ENCODE data around the gene EGFR. TPM values are rescaled to one million over a fixed set of nuclear protein-coding genes. Genes with fewer than 3 reads are reported as not detected.
"Not testable (repeated sequence)": the region's sequence is repeated elsewhere in the genome, so short reads cannot be mapped to it uniquely, and the experiment has no call there.

The EGFR gene
- polyA plus RNA-seq, 1 donor: 20.1 TPM

DNA sequence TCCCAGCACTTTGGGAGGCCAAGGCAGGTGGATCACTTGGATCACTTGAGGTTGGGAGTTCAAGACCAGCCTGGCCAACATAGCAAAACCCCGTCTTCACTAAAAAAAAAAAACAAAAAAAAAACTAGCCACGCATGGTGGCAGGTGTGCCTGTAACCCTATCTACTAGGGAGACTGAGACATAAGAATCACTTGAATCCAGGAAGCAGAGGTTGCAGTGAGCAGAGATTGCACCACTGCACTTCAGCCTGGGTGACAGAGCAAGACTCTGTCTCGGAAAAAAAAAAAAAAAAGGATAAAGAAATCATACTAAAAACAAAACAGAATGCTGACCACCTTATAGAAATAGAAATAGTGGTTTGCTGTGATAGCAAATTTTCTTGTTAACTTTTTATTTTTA, 16.6 kb downstream of the EGFR start:
- not testable (repeated sequence) for DNase-seq (ENCODE audit: low read depth)

DNA sequence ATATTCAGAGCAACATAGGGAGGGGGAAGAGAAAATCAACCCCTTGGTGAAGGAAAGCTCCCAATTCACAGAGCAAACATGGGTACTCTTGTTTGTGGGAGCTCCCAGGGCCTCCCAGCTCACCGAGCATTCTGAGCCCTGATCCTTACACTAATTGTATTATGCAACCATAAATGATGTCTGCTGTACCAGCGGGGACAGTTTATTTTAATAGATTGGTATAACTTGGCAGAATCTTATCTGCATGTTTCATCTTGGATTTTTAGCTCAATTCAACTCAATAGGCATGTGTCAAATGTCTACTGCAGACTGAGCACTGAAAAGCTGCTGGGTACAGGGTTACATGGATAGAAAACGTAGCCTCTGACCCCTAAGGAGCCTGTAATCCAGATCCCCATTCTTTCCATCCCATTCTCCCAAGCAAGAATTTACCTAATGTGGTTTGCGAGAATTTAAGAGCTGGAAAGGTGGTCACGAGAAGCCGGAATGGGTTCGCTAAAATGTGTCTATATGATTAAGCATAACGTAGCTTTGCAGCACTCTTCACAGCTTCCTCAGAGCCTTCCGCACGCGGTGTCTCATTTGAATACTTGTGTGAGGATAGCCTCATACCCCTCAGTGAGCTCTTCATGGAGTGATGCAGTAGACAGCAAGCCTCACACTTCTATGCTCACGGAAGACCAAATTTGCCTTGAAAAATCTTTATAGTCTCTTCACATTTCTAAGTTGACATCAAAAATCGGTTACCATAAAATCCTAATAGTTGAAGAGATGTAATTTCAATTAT, 18.3 kb downstream of the EGFR start:
- DNase-seq (ENCODE audit: low read depth): no peak

- no peak for DNase-seq (ENCODE audit: low read depth)
Measured at GRCh38 chr7:55043691-55044370, 25.0 kb downstream of the EGFR start.

- no peak for DNase-seq (ENCODE audit: low read depth)
Measured at GRCh38 chr7:55044371-55044717, 25.5 kb downstream of the EGFR start.

DNA sequence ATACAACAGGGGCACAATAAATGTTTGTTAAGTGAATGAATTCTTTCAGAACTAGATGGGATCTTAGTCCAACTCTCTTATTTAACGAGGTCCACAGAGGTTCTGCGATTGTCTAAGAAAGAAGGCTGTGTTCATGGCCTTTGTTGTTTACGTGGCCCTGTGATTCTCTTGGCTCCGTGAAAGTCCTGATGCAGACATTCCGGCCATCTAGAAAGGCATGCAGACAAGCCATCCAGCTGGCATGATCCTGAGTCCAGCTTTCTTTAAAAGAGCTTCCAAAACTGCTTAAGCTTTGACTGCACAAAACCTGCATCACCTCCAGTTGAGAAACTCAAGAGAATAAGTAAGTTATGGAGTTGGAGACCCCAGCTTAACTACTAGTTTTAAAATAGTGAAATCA, 26.0 kb downstream of the EGFR start:
- no peak for DNase-seq (ENCODE audit: low read depth)

- no peak for DNase-seq (ENCODE audit: low read depth)
Measured at GRCh38 chr7:55046582-55047342, 27.9 kb downstream of the EGFR start.

GRCh38 chr7:55048221-55048859, 29.5 kb downstream of the EGFR start:
- DNase-seq (ENCODE audit: low read depth): no peak

GRCh38 chr7:55050281-55050680, 31.5 kb downstream of the EGFR start:
- no peak for DNase-seq (ENCODE audit: low read depth)

DNA sequence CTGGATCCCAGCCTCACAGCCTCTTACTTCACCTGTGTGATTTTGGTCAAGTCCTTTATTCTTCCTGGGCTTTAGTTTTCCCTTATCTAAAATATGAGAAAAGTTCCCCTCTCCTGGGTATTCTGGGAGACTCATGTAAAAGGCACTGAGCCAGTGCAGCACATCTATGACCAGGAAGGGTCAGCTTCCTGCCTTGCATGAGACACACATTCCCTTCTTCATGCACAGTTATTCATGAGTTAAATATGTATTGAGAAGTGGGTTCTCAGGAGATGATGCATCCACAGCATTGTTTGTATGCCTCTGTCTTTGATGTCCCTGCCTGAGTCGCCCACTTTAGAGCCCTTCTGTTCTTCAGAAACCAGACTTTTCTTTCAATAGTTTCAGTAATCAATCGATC, 33.3 kb downstream of the EGFR start:
- DNase-seq (ENCODE audit: low read depth): no peak

- DNase-seq (ENCODE audit: low read depth): no peak
Measured at GRCh38 chr7:55052741-55053427, 34.1 kb downstream of the EGFR start.

DNA sequence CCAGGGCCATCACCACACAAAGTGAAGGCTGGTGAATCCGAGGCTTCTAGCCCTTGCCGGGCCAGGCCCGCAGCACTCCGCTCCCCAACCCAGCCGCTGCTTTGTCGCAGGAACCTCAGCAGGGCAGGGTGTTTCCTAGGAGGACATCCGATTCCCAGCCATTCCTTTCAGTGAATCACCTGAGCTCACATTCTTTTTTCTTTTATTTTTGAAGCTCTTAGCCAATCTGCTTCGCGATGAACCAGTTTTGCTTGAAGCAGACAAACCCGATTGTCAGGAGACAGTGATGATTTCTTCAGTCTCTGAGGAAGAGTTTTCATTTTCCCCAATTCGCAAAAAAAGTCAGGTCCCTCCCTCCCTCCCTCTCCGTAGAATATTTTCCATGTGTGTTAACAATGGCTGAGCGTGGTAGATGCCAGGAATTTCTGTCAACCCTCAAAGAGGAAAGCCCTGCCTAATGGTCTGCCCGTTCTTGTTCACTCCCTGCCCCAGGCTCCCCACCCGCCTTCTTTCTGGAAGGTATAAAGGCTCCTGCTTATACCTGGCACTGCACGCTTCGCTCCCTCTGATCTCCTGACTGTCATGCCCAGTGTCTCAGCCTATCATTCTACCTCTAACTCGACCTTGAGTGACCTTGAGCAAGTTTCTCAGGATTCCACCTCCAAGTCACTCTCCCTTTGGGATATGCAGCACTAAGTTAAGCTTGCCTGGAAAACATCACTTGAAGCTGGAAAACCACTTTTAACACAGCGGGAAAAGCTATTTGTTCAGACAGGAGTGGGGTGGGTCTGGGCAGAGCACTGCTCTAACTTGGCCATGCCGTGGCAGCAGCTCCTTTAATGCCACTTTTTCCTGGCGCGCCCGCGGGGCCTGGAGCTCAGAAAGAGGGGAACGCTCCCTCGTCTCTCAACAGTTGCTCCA, 35.1 kb downstream of the EGFR start:
- no peak for DNase-seq (ENCODE audit: low read depth)

- no peak for DNase-seq (ENCODE audit: low read depth)
Measured at GRCh38 chr7:55054758-55055157, 35.9 kb downstream of the EGFR start.

DNA sequence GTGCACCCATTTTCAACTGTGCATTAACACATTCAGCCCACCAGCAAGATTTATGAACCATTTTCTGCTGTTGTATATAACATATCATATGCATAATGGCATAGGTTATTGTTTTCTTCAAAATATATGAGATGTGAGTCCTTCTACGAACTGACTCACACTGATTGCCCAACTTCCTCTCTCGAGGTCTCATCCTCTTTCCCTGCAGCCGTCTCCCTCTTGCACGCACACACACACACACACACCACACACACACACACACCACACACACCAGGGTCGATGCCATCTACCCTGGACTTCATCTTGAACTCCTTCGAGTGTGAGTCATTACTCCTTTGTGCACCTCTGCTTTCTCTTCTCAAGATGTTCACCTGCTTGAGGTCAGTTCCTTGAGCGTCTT, 36.7 kb downstream of the EGFR start:
- no peak for DNase-seq (ENCODE audit: low read depth)

- DNase-seq (ENCODE audit: low read depth): no peak
Measured at GRCh38 chr7:55056068-55056467, 37.3 kb downstream of the EGFR start.

DNA sequence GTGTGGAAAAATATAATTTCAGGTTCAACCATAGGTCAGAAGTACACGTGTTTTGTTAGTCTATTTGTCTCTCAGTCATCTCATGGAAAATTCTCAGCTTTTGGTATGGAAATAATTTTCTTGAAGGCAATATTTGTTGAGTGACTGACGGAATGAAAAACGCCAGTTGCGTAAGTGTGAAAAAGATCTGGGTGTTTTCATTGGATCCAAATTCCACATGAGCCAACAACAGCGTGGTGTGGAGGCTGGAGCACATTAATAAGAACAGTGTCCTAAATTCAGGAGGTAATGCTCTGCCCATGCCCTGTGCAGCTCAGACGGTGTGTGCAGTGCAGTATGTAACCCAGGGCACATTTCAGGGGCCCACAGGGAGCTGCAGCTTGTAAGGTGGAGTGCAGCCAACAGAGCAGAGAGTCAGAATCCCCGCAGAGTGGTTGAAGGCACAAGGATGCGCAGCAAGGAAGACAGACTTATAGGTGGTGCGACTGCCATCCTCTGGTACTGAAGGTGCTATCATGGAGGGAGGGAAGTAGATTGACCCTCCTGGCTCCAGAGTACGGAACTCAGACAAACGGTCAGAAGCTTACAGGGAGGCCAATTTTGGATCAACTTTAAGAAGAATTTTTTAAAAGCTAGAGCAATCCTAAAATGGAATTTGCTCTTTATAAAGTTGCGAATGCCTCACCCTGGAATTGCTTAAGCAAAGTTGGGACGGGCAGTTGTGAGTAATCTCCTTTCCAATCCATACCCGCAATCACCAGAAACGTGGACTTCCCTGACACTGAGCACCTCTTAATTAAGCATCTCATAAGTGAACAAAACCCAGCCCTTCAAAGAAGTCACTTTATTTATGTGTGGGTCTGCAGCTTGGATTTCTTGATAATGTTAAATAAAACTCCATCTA, 38.0 kb downstream of the EGFR start:
- no peak for DNase-seq (ENCODE audit: low read depth)

DNA sequence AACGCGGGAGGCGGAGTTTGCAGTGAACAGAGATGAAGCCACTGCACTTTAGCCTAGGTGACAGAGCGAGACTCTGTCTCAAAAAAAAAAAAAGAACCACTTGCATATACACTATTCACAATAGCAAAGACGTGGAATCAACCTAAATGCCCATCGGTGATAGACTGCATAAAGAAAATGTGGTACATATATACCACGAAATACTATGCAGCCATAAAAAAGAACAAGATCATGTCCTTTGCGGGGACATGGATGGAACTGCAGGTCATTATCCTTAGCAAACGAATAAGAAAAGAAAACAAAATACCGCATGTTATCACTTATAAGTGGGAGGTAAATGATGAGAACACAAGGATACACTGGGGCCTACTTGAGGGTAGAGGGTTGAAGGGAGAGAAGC, 39.5 kb downstream of the EGFR start:
- no peak for DNase-seq (ENCODE audit: low read depth)

GRCh38 chr7:55059021-55059420, 40.2 kb downstream of the EGFR start:
- no peak for DNase-seq (ENCODE audit: low read depth)

- DNase-seq (ENCODE audit: low read depth): no peak
Measured at GRCh38 chr7:55060085-55060484, 41.3 kb downstream of the EGFR start.

- no peak for DNase-seq (ENCODE audit: low read depth)
Measured at GRCh38 chr7:55060636-55061022, 41.8 kb downstream of the EGFR start.
